ENCODE data around the gene ABHD12.

ABHD12 gene

GRCh38 chr20:25289886-25290597, 100.6 kb downstream of the ABHD12 start:
- Histone ChIP-seq H2AFZ (ENCODE audit: low read depth, low read length, severe bottlenecking) (no peak overlapping the region), H3K9me2 (replicated peaks; ENCODE audit: insufficient read depth, low read length) (no peaks in the 10 kb centered on the region), H3K27me3 (ENCODE audit: low read length) (no peaks in the 10 kb centered on the region), H4K20me1 (ENCODE audit: low read depth, low read length) (no peaks in the 10 kb centered on the region), H3K27ac (ENCODE audit: low read depth, low read length) (no peak overlapping the region), H3K4me2 (ENCODE audit: low read depth, low read length, poor library complexity, severe bottlenecking) (no peak overlapping the region), H3K4me3 (ENCODE audit: insufficient read depth, low read length, poor library complexity, severe bottlenecking) (no peak overlapping the region), H3K79me2 (ENCODE audit: insufficient read depth, low read length) (no peaks in the 10 kb centered on the region), H3F3A (ENCODE audit: insufficient read depth) (no peaks in the 10 kb centered on the region), H3K36me3 (ENCODE audit: low read length) (no peaks in the 10 kb centered on the region), H3K9ac (ENCODE audit: low read length) (no peak overlapping the region), H3K9me3 (ENCODE audit: insufficient read depth, low read length) (no peaks in the 10 kb centered on the region)
- TF ChIP-seq EZH2phosphoT487 (conservative IDR thresholded peaks at IDR 0.05; ENCODE audit: low read length) (no peak), CTCF (IDR thresholded peaks at IDR 0.05; ENCODE audit: insufficient read depth, low read length, poor library complexity, severe bottlenecking) (no peak)

DNA sequence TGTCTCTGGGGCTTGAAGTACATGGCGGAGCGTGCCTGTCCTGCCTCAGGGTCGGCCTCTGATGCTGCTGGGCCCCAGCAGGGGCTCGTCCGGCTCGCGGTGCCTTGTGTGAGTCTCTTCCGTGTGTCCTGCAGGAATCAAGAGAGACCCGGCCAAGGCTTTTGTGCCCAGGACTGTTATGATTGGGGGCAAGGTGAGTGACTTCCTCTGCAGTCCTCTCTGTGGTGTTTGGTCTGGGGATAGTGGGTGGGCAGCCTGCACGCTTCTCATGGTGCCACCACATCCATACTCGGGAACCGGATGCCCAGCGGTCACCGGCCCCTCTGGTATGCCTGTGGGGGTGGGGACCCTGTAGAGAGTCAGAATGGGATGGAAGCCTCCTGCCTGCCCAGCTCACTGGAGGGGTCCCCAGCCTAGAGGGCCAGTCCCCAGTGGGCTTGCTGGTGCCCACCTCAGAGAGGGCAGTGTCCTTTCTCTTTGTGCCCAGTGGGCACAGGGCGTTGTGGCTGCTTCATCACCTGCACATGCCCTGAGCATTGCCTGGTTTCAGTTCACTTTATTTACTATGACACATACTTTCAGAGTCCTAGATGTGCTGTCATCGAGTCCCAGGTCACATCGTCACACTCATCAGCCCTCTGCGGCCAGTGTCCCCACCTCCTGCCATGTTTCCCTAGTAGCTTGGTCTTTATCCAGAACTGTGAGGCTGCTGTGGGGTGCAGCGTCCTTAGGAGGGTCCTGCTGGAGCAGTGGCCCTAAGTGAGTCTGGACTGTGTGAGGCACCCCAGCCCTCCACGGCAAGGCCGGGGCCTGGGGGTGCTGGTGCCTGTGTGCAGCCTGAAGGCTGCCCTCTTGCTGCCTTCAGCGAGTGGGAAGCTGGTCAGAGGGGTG, 102.1 kb downstream of the ABHD12 start:
- no peak overlapping the region for H2AFZ ChIP-seq (ENCODE audit: low read depth, low read length, severe bottlenecking)
- no peak overlapping the region for H3K9ac ChIP-seq (ENCODE audit: low read length)
- no peaks in the 10 kb centered on the region for H3K27me3 ChIP-seq (ENCODE audit: low read length)

GRCh38 chr20:25287631-25288290, 102.9 kb downstream of the ABHD12 start:
- H3K9me3 ChIP-seq (ENCODE audit: insufficient read depth, low read length): no peaks in the 10 kb centered on the region
- H3K9ac ChIP-seq (ENCODE audit: low read length): no peak overlapping the region
- H3K9me2 ChIP-seq (replicated peaks; ENCODE audit: insufficient read depth, low read length): no peaks in the 10 kb centered on the region
- TF ChIP-seq EZH2phosphoT487 (conservative IDR thresholded peaks at IDR 0.05; ENCODE audit: low read length): no peak
- TF ChIP-seq CTCF (IDR thresholded peaks at IDR 0.05; ENCODE audit: insufficient read depth, low read length, poor library complexity, severe bottlenecking): no peak
- no peaks in the 10 kb centered on the region for H3K27me3 ChIP-seq (ENCODE audit: low read length)
- H4K20me1 ChIP-seq (ENCODE audit: low read depth, low read length): no peaks in the 10 kb centered on the region
- H2AFZ ChIP-seq (ENCODE audit: low read depth, low read length, severe bottlenecking): no peak overlapping the region
- H3K27ac ChIP-seq (ENCODE audit: low read depth, low read length): no peak overlapping the region
- no peaks in the 10 kb centered on the region for H3F3A ChIP-seq (ENCODE audit: insufficient read depth)
- H3K4me3 ChIP-seq (ENCODE audit: insufficient read depth, low read length, poor library complexity, severe bottlenecking): no peak overlapping the region
- H3K4me2 ChIP-seq (ENCODE audit: low read depth, low read length, poor library complexity, severe bottlenecking): no peak overlapping the region
- H3K36me3 ChIP-seq (ENCODE audit: low read length): no peaks in the 10 kb centered on the region
- no peaks in the 10 kb centered on the region for H3K79me2 ChIP-seq (ENCODE audit: insufficient read depth, low read length)

More for the DNA sequence above, 102.1 kb downstream of the ABHD12 start:
- Histone ChIP-seq H3K4me2 (ENCODE audit: low read depth, low read length, poor library complexity, severe bottlenecking) (no peak overlapping the region), H3K4me3 (ENCODE audit: insufficient read depth, low read length, poor library complexity, severe bottlenecking) (no peak overlapping the region), H3K9me3 (ENCODE audit: insufficient read depth, low read length) (no peaks in the 10 kb centered on the region), H3K36me3 (ENCODE audit: low read length) (no peaks in the 10 kb centered on the region), H3F3A (ENCODE audit: insufficient read depth) (no peaks in the 10 kb centered on the region), H3K79me2 (ENCODE audit: insufficient read depth, low read length) (no peaks in the 10 kb centered on the region), H3K27ac (ENCODE audit: low read depth, low read length) (no peak overlapping the region), H3K9me2 (replicated peaks; ENCODE audit: insufficient read depth, low read length) (no peaks in the 10 kb centered on the region), H4K20me1 (ENCODE audit: low read depth, low read length) (no peaks in the 10 kb centered on the region)
- TF ChIP-seq CTCF (IDR thresholded peaks at IDR 0.05; ENCODE audit: insufficient read depth, low read length, poor library complexity, severe bottlenecking): no peak
- no peak for TF ChIP-seq EZH2phosphoT487 (conservative IDR thresholded peaks at IDR 0.05; ENCODE audit: low read length)

Measured in SU-DHL-6 (cell line).